ENCODE measurements around the gene FAM222A.

FAM222A gene

GRCh38 chr12:109709401-109709991, 4.1 kb upstream of the FAM222A start:
- no peak for DNase-seq (ENCODE audit: low read depth)
- no peak for TF ChIP-seq CTCF (IDR thresholded peaks at IDR 0.05; ENCODE audit: control insufficient read depth, insufficient read depth, low read depth, low read length, missing control alignments)
- H3K4me3 ChIP-seq (ENCODE audit: control insufficient read depth, low read depth, low read length), result no peak overlapping the region

GRCh38 chr12:109710205-109710746, 3.3 kb upstream of the FAM222A start:
- H3K4me3 ChIP-seq (ENCODE audit: control insufficient read depth, low read depth, low read length), result no peak overlapping the region
- DNase-seq (ENCODE audit: low read depth), result no peak
- no peak for TF ChIP-seq CTCF (IDR thresholded peaks at IDR 0.05; ENCODE audit: control insufficient read depth, insufficient read depth, low read depth, low read length, missing control alignments)

- no peak for DNase-seq (ENCODE audit: low read depth)
- TF ChIP-seq CTCF (IDR thresholded peaks at IDR 0.05; ENCODE audit: control insufficient read depth, insufficient read depth, low read depth, low read length, missing control alignments), result no peak
- H3K4me3 ChIP-seq (ENCODE audit: control insufficient read depth, low read depth, low read length), result no peak overlapping the region
Measured at GRCh38 chr12:109710747-109711595, 2.7 kb upstream of the FAM222A start.

GRCh38 chr12:109711596-109712461, 1.8 kb upstream of the FAM222A start:
- no peak overlapping the region for H3K4me3 ChIP-seq (ENCODE audit: control insufficient read depth, low read depth, low read length)
- DNase-seq (ENCODE audit: low read depth), result no peak
- TF ChIP-seq CTCF (IDR thresholded peaks at IDR 0.05; ENCODE audit: control insufficient read depth, insufficient read depth, low read depth, low read length, missing control alignments), result no peak

- peak overlapping the region; percentile 40 for H3K4me3 ChIP-seq (ENCODE audit: control insufficient read depth, low read depth, low read length)
- peak; percentile 10 for TF ChIP-seq CTCF (IDR thresholded peaks at IDR 0.05; ENCODE audit: control insufficient read depth, insufficient read depth, low read depth, low read length, missing control alignments)
- no peak for DNase-seq (ENCODE audit: low read depth)
Measured at GRCh38 chr12:109714141-109714912, 702 bp downstream of the FAM222A start.

GRCh38 chr12:109714913-109715244, 1.3 kb downstream of the FAM222A start:
- TF ChIP-seq CTCF (IDR thresholded peaks at IDR 0.05; ENCODE audit: control insufficient read depth, insufficient read depth, low read depth, low read length, missing control alignments), result no peak
- no peak overlapping the region for H3K4me3 ChIP-seq (ENCODE audit: control insufficient read depth, low read depth, low read length)
- DNase-seq (ENCODE audit: low read depth), result no peak
